HG03159 (cell line): ENCODE results near the gene MAD2L1BP.

ENCODE experiments used
- ATAC-seq: cut with Tn5 transposase; IDR thresholded peaks from one replicate; pipeline ENCODE4 v1.9.1; 2021; ENCODE audit warnings: mild to moderate bottlenecking, moderate library complexity; ENCODE audit not compliant: unreplicated experiment

Gene MAD2L1BP

GRCh38 chr6:43665376-43665775, 29.7 kb downstream of the MAD2L1BP start:
- no peak for ATAC-seq

GRCh38 chr6:43666196-43666920, 30.7 kb downstream of the MAD2L1BP start:
- ATAC-seq: no peak

GRCh38 chr6:43667245-43668150, 31.9 kb downstream of the MAD2L1BP start:
- ATAC-seq: peak; percentile 47

DNA sequence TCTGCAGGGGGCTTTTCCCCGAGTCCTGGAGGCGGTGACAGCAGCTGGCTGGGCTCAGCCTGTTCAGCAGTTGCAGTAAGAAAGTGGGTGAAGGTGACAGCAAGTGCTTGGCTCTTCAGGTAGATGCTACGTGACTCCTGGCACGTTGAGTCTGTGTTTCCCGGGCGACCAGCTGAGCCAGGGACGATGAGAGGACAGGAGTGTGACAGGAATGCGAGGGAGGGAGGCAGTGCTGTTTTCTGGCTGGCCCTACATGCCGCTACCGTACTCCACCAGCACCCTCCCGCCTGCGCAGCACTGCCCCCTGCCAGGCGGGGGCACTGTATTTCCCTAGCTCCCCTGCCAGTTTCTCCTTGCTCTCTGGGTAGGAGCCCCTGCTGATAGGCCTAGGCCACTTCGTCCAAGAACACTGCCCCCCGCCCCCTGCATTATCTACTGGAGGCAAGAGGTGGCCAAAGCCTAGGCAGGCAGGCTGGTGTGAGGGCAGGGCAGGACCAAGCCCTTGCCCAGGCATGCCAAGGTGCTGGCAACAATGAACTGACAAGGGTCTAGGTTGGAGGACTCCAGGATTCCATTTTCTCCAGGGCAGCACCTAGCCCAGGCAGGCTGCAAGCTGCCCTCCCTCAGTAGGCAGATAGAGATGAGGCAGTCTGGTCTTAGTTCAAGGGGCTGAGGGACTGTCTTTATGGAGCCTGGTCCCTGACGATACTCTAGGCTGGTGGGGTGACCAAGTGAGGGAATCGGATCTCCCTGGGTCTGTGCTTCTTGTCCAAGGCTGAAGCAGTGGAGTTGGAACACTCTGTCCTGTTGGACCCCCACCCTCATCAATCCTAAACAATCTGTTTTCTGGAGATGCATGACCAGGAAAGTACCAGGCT, 32.8 kb downstream of the MAD2L1BP start:
- no peak for ATAC-seq

DNA sequence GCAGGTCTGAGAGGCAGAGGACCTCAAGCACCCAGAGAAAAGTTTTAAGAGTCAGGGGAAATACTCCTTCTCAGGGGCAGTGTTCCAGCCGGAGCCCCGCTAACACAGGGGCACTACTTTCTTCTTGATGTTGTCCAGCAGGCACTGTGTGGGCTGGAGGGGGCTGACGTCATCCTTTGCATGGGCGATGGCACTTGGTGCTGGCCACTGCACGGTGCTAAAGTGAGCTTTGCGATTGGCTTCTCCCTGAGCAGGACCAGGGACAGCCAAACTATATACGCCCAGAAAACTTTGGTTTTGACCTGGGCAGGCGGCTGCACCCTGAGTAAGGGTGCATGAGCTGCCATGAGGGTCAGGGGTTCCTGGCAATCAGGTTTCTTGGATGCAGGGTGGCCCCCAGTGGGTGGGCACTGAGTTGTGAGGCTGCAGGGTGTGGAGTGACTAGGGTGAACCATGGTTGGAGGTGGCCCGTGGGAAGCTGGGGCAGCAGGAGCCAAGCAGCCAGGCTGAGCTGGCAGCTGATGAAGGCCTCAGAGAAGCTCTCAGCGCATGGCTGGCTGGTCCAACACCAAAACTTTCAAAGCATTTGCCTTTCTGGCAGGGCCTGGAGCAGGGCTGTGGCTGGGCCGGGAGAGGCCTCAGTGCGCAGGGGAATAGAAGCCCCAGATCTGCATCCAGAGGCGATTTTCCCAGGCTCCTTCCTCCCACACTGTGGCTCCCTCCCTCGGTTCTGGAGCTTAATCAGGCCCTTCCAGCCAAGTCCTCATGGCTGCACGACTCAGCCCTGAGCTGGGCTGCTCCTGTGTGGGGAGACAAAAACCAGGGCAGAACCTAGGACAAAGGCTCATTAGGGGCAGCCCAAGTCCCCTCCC, 33.6 kb downstream of the MAD2L1BP start:
- ATAC-seq: no peak

DNA sequence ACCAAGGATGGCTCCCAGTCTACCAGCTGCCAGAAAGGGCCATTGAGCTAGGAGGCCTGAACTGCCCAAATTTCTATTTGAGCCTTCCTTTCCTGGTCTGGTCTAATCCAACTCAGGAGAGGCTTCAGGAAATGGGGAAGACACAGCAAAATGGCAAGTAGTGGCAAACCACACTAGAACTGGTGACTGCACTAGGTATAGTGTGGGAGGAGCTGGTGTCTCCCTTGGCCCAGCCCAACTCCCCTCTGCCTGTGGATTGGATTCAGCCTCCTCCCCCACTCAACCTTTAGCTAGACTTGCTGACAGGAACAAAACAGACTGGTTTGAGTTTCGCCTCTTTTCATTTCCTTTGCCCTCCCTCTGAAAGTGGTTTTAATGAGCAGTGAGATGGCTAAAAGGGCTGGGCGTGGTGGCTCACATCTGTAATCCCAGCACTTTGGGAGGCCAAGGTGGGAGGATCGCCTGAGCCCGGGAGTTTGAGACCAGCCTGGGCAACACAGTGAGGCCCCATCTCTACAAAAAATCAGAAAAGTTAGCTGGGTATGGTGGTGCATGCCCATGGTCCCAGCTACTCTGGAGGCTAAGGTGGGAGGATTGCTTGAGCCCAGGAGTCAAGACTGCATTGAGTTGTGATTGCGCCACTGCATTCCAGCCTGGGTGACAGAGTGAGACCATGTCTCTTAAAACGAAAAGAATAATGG, 34.4 kb downstream of the MAD2L1BP start:
- no peak for ATAC-seq

- ATAC-seq: no peak
These were observed 35.0 kb downstream of the MAD2L1BP start for GRCh38 chr6:43670623-43670986.

- ATAC-seq: no peak
These were observed 35.6 kb downstream of the MAD2L1BP start for GRCh38 chr6:43671011-43671800.

- ATAC-seq: no peak
These were observed 36.4 kb downstream of the MAD2L1BP start for GRCh38 chr6:43671801-43672690.

GRCh38 chr6:43673444-43674084, 37.9 kb downstream of the MAD2L1BP start:
- no peak for ATAC-seq

GRCh38 chr6:43674291-43674690, 38.7 kb downstream of the MAD2L1BP start:
- no peak for ATAC-seq

- no peak for ATAC-seq
These were observed 39.3 kb downstream of the MAD2L1BP start for GRCh38 chr6:43674921-43675320.

DNA sequence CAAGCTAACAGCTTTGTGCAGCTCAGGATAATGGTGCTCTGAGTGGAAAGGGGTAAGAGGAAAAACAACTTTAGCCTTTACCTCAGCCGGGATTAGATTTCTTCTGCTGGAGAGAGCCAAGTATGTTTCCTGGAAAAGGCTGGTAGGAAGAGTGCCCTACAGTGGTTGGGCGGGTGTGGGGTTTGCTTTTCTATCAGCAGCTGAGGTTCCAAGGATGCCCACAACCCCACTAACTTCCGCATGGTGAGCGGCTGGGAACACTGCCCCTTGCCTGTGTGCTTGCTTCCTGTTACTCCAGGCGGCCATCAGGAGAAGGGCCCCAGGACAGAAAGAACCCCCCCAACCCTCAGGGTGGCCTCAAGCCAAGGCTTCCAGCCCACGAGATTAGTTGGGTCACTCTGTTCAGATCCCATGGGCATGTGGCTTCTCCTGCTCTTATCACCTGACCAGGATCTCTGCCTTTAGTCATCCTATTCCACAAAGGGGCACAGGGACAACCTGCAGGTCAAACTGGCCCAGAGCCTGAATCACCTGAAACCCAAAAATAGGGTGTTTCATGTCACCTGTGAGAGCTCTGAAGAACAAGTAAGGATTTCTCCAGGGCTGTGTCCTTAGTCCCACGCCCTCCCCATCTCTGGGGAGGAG, 41.4 kb downstream of the MAD2L1BP start:
- ATAC-seq: no peak

DNA sequence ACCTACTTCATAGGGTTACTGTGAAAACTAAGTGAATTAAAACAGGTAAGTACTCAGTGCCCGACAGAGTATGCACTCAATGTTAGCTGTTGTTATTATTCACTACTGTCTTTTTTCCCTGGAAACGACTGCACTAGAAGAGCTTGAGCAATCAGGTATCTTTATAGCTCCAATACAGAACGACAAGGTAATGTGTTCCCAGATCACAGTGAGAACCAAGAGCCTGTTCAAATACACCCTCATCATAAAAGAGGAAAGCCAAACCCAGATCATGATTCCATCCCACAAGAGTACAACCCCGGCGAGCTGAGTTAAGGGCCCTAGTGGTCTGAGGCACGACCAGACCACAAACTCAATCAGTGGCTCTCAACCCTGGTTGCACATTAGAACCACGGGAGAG, 42.1 kb downstream of the MAD2L1BP start:
- ATAC-seq: no peak

DNA sequence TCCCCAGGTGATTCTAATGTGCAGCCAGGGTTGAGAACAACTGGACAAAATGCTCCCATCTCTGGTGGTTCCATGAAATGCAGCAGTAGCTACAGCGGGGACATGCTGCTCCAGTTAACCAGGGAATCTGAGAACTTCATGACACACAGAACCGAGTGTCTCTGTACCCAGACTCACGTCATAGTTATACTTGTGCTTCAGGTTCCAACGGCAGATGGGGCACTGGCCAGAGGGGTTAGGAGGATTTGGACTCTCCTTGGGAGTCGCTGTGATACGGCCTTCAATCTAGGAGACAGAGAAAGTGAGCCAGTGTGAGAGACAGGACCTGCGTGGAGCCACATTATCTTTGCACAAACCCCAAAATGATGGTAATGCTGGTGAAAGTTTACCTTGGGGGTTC, 42.7 kb downstream of the MAD2L1BP start:
- no peak for ATAC-seq

DNA sequence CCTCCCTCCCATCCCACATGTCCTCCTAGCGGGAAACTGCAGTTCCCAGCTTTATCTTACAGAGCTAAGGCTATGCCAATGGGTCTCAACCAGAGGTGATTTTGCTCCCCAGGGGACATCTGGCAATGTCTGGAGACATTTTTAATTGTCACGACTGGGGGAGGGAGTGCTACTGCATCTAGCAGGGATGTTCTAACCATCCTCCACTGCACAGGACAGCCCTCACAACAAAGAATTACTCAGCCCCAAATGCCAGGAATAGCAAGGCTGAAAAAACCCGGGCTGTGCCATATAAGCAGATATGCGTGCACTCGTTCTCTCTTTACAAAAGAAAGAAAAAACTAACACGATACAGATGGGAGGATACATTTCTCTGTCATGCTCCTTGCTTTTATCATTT, 43.4 kb downstream of the MAD2L1BP start:
- no peak for ATAC-seq
